ENCODE results near the gene ACP1.

DNA sequence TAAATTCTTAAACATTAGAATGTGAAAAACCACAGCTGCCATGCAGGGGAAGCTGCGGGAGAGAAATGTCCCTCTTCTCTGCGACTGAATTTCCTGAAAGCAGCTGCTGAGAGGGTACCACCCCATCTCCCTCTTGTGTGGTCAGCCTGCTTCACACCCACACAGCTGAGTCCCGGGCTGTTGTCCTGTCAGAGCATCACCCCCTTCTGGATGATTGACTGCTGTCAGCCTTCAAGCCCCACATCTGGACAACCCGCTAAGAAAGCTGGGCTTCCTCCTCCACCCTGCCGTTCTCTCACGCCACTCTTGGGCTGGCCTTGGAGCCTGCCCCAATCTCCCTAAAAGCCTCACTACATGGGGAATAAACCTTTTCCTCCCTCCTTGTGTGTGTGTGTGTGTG, 26.9 kb upstream of the ACP1 start:
- TF ChIP-seq, protein P1, sequence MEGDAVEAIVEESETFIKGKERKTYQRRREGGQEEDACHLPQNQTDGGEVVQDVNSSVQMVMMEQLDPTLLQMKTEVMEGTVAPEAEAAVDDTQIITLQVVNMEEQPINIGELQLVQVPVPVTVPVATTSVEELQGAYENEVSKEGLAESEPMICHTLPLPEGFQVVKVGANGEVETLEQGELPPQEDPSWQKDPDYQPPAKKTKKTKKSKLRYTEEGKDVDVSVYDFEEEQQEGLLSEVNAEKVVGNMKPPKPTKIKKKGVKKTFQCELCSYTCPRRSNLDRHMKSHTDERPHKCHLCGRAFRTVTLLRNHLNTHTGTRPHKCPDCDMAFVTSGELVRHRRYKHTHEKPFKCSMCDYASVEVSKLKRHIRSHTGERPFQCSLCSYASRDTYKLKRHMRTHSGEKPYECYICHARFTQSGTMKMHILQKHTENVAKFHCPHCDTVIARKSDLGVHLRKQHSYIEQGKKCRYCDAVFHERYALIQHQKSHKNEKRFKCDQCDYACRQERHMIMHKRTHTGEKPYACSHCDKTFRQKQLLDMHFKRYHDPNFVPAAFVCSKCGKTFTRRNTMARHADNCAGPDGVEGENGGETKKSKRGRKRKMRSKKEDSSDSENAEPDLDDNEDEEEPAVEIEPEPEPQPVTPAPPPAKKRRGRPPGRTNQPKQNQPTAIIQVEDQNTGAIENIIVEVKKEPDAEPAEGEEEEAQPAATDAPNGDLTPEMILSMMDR (IDR thresholded peaks at IDR 0.05; ENCODE audit: borderline replicate concordance, extremely low read depth, low read length, poor library complexity, severe bottlenecking): no peak
- TF ChIP-seq EZH2 (IDR thresholded peaks at IDR 0.05; ENCODE audit: borderline replicate concordance, low read depth, low read length, severe bottlenecking): no peak
